HG02642 (cell line): Measurements from ENCODE around the gene DHRS11.

Experiments
- ATAC-seq: cut with Tn5 transposase; IDR thresholded peaks from one replicate; pipeline ENCODE4 v1.9.1; 2021; ENCODE audit warnings: mild to moderate bottlenecking; ENCODE audit not compliant: unreplicated experiment, poor library complexity

DHRS11 gene

DNA sequence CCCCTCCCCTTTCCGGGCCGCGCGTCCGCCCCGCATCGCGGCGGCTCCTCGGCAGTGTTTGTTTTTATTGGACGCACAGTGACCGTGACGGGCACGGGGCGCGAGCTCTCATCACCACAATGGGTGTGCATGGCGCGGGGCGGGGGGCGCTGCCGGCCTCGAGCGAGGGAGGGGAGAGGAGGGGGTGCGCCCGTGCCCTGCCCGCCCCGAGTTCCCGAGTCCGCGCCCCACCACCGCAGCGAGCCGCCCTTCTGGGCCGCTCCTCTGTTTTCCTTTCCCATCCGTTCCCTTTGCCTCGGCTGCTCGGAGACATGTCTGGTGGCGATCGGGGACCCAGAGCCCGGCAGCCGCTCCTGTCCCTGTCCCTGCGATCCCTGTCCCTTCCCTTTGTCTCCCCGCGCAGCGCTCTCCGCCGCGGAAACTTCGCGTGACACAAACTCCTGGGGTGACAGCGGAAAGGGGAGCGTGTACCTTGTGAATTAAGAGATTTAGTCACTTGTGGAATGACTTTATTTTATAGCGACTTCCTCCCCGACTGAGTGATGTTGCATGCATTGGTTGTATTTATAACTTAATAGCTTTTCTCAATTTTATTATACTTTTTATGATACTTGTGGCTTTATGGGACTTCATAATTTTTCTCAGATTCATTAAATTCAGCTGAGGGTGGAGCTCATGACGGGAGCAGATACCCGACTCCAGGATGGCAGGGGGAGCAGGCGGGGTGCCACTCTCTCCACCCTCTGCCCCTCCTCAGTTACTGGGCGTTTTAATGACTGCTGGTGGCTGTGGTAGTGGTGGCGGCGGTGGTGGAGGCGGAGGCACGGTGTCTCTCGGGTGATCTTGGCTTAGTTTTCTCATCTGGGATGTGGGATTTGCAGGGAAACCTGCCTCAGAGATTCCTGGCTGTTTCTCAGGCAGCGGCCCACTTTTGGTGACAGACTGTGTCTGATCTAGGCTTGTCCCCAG is 50.5 kb downstream of the DHRS11 start:
- no peak for ATAC-seq

DNA sequence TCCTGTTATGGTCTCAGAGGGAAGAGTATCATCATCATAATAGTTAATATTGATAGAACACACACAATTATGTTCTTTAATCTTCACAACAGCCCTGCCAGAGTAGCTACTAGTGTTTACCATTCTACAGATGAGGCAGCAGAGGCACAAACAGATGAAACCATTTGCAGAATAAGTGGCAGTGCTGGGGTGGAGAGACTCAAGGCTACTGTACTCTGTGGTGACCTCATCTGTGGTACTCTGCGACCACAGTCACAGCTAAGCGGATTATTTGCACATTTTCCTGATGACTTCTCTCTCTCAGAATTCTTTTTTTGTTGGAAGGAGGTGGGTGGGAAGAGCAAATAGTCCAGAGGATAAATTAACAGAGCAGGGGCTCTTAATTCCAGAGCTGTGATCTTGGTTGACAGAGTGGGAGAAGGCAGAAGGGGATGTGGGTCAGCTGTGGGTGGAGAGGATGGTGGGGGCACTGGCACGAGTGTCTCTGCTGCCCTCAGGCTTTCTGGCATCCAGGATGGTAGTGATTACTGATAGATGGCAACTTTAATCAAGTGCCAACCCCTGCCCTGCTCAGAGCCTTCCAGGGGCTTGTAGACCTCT is 51.5 kb downstream of the DHRS11 start:
- no peak for ATAC-seq

DNA sequence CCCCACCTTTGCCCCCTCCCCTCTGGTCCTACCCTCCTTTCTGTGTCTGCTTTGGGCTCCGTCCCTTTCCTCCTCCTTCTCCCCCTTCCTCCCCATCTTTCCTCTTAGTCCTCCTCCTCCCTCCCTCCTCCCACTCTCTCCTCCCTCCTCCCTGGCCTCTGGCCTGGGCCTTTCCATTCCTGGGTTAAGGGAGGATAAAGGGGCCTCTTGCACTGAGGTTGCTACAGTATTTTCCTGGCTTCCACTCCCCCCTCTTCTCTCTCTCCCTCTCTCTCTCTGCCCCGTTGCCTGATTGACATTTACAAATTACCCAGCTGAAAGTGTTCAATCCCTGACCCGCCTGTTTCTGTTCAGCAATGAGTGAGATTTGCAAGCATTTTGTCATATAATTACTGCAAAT is 53.7 kb downstream of the DHRS11 start:
- ATAC-seq, result no peak

DNA sequence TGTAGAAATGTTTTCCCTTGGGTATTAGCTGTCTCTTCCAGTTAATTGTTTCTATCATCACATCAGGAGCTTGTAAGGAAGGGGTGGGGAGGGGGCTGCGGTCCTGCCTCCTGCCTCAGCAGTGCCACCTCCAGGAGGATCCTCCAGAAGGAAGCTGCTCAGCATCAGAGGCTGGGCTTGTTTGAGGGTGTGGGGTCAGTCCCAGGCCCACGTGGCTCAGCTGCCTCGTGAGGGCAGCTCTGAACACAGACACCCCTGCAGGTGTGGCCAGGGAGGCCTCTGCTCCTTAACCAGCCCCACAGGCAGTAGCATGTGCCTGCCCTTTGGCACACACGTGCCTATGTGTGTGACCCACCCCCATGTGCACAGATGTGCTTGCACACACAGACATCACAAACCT is 56.0 kb downstream of the DHRS11 start:
- ATAC-seq, result no peak

DNA sequence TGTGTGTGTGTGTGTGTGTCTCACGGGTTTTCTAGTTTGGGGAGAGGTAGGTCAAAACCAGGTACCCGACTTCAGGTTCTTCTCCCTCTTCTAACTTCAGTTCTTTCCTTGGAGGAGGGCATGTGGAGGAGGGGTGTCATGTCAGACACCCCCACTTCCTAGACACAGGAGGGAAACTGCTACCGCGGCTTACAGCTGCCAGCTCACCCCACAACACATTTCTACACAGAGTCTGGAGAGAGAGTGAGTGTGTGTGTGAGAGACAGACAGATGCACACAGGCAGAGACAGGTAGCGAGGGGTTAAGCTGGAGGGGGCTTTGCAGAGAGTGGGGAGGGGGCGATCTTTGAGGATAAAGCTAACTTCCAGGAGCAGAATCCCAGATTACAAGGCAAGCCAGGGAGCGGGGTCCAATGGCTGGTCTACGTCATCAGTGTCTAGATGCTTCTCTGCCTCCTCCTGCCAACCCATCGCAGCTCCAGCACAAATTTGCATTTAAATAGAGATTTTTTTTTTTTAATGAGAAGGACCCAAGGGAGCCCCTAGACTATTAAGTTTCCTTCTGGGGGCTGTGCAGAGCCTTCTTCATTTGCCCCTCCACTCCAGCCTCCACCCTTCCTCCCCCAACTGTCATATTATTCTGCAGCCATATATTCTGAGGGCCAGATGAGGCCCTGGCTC is 58.6 kb downstream of the DHRS11 start:
- no peak for ATAC-seq
